Ishikawa (cell line): ENCODE data around the gene CXCL6.

Experiments
- EGR1 ChIP-seq: IDR thresholded peaks from 2 replicates; pipeline ENCODE4 v1.6.1; 2012
- TAF1 ChIP-seq: IDR thresholded peaks from 2 replicates; pipeline ENCODE4 v1.6.1; 2012; ENCODE audit warnings: low read depth, mild to moderate bottlenecking
- TCF12 ChIP-seq: IDR thresholded peaks from 2 replicates; pipeline ENCODE4 v1.6.1; 2012; ENCODE audit warnings: low read depth
- TF ChIP-seq, protein P1 (sequence below): IDR thresholded peaks from 2 replicates; pipeline ENCODE4 v1.6.1; 2012

DNA sequence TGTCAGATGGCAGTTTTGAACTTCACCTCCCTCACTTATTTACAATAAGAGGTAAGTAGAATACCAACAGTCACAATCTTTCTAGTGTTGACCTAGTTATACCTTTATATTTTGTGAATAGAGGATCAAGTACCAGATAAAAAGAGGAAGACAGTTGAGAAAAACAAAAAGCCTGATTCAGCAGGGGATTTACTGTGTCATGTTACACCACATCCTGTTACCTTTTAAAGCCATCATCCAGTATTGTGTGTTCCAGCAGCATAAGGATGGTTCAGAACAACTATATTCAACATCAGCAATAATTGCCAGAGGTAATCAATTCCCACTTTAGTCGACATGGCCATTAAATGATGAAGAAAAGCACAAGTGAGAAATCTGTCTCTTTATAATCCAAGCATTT is 21.3 kb upstream of the CXCL6 start:
- TF ChIP-seq TAF1 (no peak), TCF12 (no peak), EGR1 (no peak)
- TF ChIP-seq, protein P1, sequence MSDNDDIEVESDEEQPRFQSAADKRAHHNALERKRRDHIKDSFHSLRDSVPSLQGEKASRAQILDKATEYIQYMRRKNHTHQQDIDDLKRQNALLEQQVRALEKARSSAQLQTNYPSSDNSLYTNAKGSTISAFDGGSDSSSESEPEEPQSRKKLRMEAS, result no peak
